HCT116 (cell line): ENCODE results near the gene TMC4. TPM values are rescaled to one million over a fixed set of nuclear protein-coding genes. Genes with fewer than 3 reads are reported as not detected.

ENCODE experiments used
- ATAC-seq: fragments of 200-7000 bp; cut with Tn5 transposase; 2 replicates; pipeline ENCODE4 v1.9.1; 2020; ENCODE audit warnings: mild to moderate bottlenecking, moderate library complexity
- BruUV-seq: library from RNA; stranded (reverse); fragments of 400-500 nt; replicated peaks from 2 replicates; lab custom pipeline; 2021; lab: Mats Ljungman, UMichigan
- CTCF ChIA-PET: fragments of 300-600 bp; sonication (Branson Sonifier 250); formaldehyde crosslinking; loops from one replicate; lab custom pipeline; 2021; ENCODE audit warnings: antibody characterized with exemption; lab: Charles Lee
- POLR2A ChIA-PET: fragments of 300-600, 350-600 bp; sonication (Branson Sonifier 250); formaldehyde crosslinking; loops from one replicate; lab custom pipeline; 2021; ENCODE audit warnings: antibody characterized with exemption; lab: Charles Lee
- RAD21 ChIA-PET, 2 experiments: fragments of 300-600 bp; sonication (Branson Sonifier 250); formaldehyde crosslinking; loops; one replicate each; lab custom pipeline; 2023; ENCODE audit warnings: low total read pairs in 2 of 2; ENCODE audit not compliant: uncharacterized antibody in 2 of 2, unreplicated experiment in 2 of 2, low non-redundant PET in 1 of 2; lab: Charles Lee
- DNase-seq: peaks from one replicate; pipeline ENCODE4 v3.0.0-alpha.2; 2010; ENCODE audit warnings: low read depth, low spot score
- H2AFZ ChIP-seq: fragments of 200-600 bp; shearing (Covaris generic), sonication (generic); 2 replicates; pipeline ENCODE4 v1.6.1; 2017; ENCODE audit warnings: low read depth, mixed run types, mixed read lengths, antibody characterized with exemption, low read length; ENCODE audit not compliant: poor library complexity, severe bottlenecking
- H3K27ac ChIP-seq: 2 replicates; pipeline ENCODE4 v1.5.1; 2012; ENCODE audit warnings: low read depth, low read length
- H3K27me3 ChIP-seq: fragments of 200-600 bp; sonication (generic); 2 replicates; pipeline ENCODE4 v1.6.1; 2016; ENCODE audit warnings: mixed run types, low read length, mixed read lengths; ENCODE audit not compliant: insufficient read depth
- H3K36me3 ChIP-seq, 2 experiments: fragments of 200-500 bp in 1 of 2; fragments of 200-600 bp in 1 of 2; sonication (Bioruptor generic) in 1 of 2; sonication (generic) in 1 of 2; 2 replicates each; pipeline versions ENCODE4 v1.5.1 to v1.6.1; 2014 to 2016; ENCODE audit warnings: low read length in 2 of 2, inconsistent platforms in 1 of 2, mixed read lengths in 1 of 2, mixed run types in 1 of 2; ENCODE audit not compliant: insufficient read depth in 2 of 2, control insufficient read depth in 1 of 2
- H3K4me1 ChIP-seq, 2 experiments: fragments of 200-600 bp in 1 of 2; sonication (generic) in 1 of 2; 2 replicates each; pipeline versions ENCODE4 v1.5.1 to v1.6.1; 2012 to 2017; ENCODE audit warnings: low read length in 2 of 2, inconsistent platforms in 1 of 2, mild to moderate bottlenecking in 1 of 2, mixed read lengths in 1 of 2, mixed run types in 1 of 2, moderate library complexity in 1 of 2; ENCODE audit not compliant: insufficient read depth in 2 of 2, control insufficient read depth in 1 of 2
- H3K4me2 ChIP-seq: fragments of 200-600 bp; sonication (generic); 2 replicates; pipeline ENCODE4 v1.6.1; 2017; ENCODE audit warnings: mixed run types, low read length, mixed read lengths
- H3K4me3 ChIP-seq, 2 experiments: fragments of 200-600 bp in 1 of 2; sonication (generic) in 1 of 2; replicated peaks in 1 of 2; 2 replicates each; pipeline ENCODE4 v1.5.1; 2011 to 2016; ENCODE audit warnings: low read length in 2 of 2, control low read depth in 1 of 2, low read depth in 1 of 2, mild to moderate bottlenecking in 1 of 2, mixed read lengths in 1 of 2, mixed run types in 1 of 2
- H3K79me2 ChIP-seq: fragments of 200-600 bp; sonication (generic); 2 replicates; pipeline ENCODE4 v1.6.1; 2017; ENCODE audit warnings: mild to moderate bottlenecking, mixed run types, low read length, moderate library complexity, mixed read lengths; ENCODE audit not compliant: insufficient read depth
- H3K9ac ChIP-seq: fragments of 200-600 bp; sonication (generic); 2 replicates; pipeline ENCODE4 v1.6.1; 2016; ENCODE audit warnings: low read length, mixed read lengths
- H3K9me2 ChIP-seq: fragments of 200-600 bp; sonication (generic), shearing (Covaris generic); 2 replicates; pipeline ENCODE4 v1.6.1; 2017; ENCODE audit warnings: mixed run types, mild to moderate bottlenecking, moderate library complexity; ENCODE audit not compliant: insufficient read depth
- H3K9me3 ChIP-seq, 2 experiments: fragments of 200-500 bp in 1 of 2; fragments of 200-600 bp in 1 of 2; sonication (Bioruptor generic) in 1 of 2; sonication (generic) in 1 of 2; 2 replicates each; pipeline ENCODE4 v1.6.1; 2014 to 2017; ENCODE audit warnings: low read length in 2 of 2, mixed read lengths in 2 of 2, inconsistent platforms in 1 of 2, low read depth in 1 of 2, mild to moderate bottlenecking in 1 of 2, mixed run types in 1 of 2, moderate library complexity in 1 of 2; ENCODE audit not compliant: control insufficient read depth in 1 of 2, insufficient read depth in 1 of 2
- H4K20me1 ChIP-seq: fragments of 200-600 bp; sonication (generic), shearing (Covaris generic); 2 replicates; pipeline ENCODE4 v1.6.1; 2017; ENCODE audit warnings: mixed run types, mild to moderate bottlenecking, moderate library complexity; ENCODE audit not compliant: insufficient read depth
- ATF3 ChIP-seq: IDR thresholded peaks from 2 replicates; pipeline ENCODE4 v1.6.1; 2012
- CEBPB ChIP-seq: IDR thresholded peaks from 2 replicates; pipeline ENCODE4 v1.6.1; 2012; ENCODE audit warnings: low read depth
- CTCF ChIP-seq, 3 experiments: fragments of 200-600 bp in 1 of 3; sonication (generic) in 1 of 3; IDR thresholded peaks in 2 of 3; conservative IDR thresholded peaks in 1 of 3; 2 replicates each; pipeline ENCODE4 v1.5.1; 2012 to 2017; ENCODE audit warnings: low read depth in 2 of 3, low read length in 2 of 3, antibody characterized with exemption in 1 of 3, borderline replicate concordance in 1 of 3, control low read depth in 1 of 3, mild to moderate bottlenecking in 1 of 3, mixed read lengths in 1 of 3, mixed run types in 1 of 3, moderate library complexity in 1 of 3; ENCODE audit not compliant: insufficient read depth in 1 of 3
- ELF1 ChIP-seq: IDR thresholded peaks from 2 replicates; pipeline ENCODE4 v1.6.1; 2012; ENCODE audit warnings: low read depth, borderline replicate concordance
- EZH2phosphoT487 ChIP-seq: fragments of 200-600 bp; IDR thresholded peaks from 2 replicates; pipeline ENCODE4 v1.6.1; 2018; ENCODE audit warnings: antibody characterized with exemption, borderline replicate concordance
- FOSL1 ChIP-seq: IDR thresholded peaks from 2 replicates; pipeline ENCODE4 v1.6.1; 2012; ENCODE audit warnings: low read depth
- JUND ChIP-seq: IDR thresholded peaks from 2 replicates; pipeline ENCODE4 v1.6.1; 2012
- MAX ChIP-seq: IDR thresholded peaks from 2 replicates; pipeline ENCODE4 v1.6.1; 2012
- POLR2A ChIP-seq: IDR thresholded peaks from 2 replicates; pipeline ENCODE4 v1.7.0; 2011; ENCODE audit warnings: borderline replicate concordance; ENCODE audit not compliant: insufficient read depth, insufficient read length; ENCODE audit errors: extremely low read depth
- POLR2AphosphoS5 ChIP-seq: IDR thresholded peaks from 2 replicates; pipeline ENCODE4 v1.6.1; 2011; ENCODE audit warnings: mild to moderate bottlenecking, low read depth, low read length, moderate library complexity
- REST ChIP-seq: IDR thresholded peaks from 2 replicates; pipeline ENCODE4 v1.6.1; 2012; ENCODE audit warnings: low read depth
- SIN3A ChIP-seq: IDR thresholded peaks from 2 replicates; pipeline ENCODE4 v1.6.1; 2012; ENCODE audit warnings: low read depth
- TCF7L2 ChIP-seq: IDR thresholded peaks from 2 replicates; pipeline ENCODE4 v1.7.0; 2011; ENCODE audit warnings: borderline replicate concordance, inconsistent platforms; ENCODE audit not compliant: insufficient read depth, insufficient read length; ENCODE audit errors: extremely low read depth
- YY1 ChIP-seq: IDR thresholded peaks from 2 replicates; pipeline ENCODE4 v1.6.1; 2011; ENCODE audit warnings: low read length, low read depth, moderate library complexity, mild to moderate bottlenecking; ENCODE audit not compliant: insufficient replicate concordance; ENCODE audit errors: extremely low read depth
- ZBTB33 ChIP-seq: IDR thresholded peaks from 2 replicates; pipeline ENCODE4 v1.6.1; 2011; ENCODE audit warnings: mild to moderate bottlenecking, low read length, moderate library complexity; ENCODE audit not compliant: insufficient replicate concordance; ENCODE audit errors: extremely low read depth
- ZFX ChIP-seq: fragments of 450-650 bp; IDR thresholded peaks from 2 replicates; pipeline ENCODE4 v1.6.1; 2017
- intact Hi-C: fragments of 100-400 bp; cut with micrococcal nuclease; formaldehyde crosslinking; loops from 2 replicates; pipeline ENCODE4 v1.10.0; 2022
- total RNA-seq: library from RNA; stranded (reverse); gene quantifications from one replicate; pipeline ENCODE4 v1.2.1, GENCODE V29; 2021; ENCODE audit not compliant: unreplicated experiment

TMC4 gene
- total RNA-seq, 1 experiment from 2014 or later, result 60.3 TPM

- Histone ChIP-seq H3K9ac (peak within 1 kb of the TSS; percentile 80), H3K4me1 (peaks cover 8 to 19% of the 10 kb centered on the region in 2 experiments; a peak in 3 of 4 replicates), H3K9me2 (no peaks in the 10 kb centered on the region), H3K4me2 (peak within 1 kb of the TSS; percentile 81), H3K79me2 (peaks cover 41% of the 10 kb centered on the region), H4K20me1 (no peaks in the 10 kb centered on the region), H3K9me3 (no peaks in the 10 kb centered on the region), H3K4me3 (peak within 1 kb of the TSS; percentile 89 to 91), H3K36me3 (peaks cover 0 to 21% of the 10 kb centered on the region in 2 experiments; a peak in 2 of 4 replicates), H2AFZ (no peak within 1 kb of the TSS), H3K27me3 (no peaks in the 10 kb centered on the region), H3K27ac (peak within 1 kb of the TSS; percentile 60)
- intact Hi-C loops, result loop anchor here (1.0 to 5.0 kb wide), 2 partner anchors 13 to 273 kb away; partner anchors contain the start of gene NDUFA3
- CTCF ChIA-PET, result interaction anchor here (1.4 kb wide), 1 partner anchor 277 kb away, joined by 3 read pairs; no protein-coding TSS in a partner anchor
- RAD21 ChIA-PET, result no interaction called here
- DNase-seq (peak; percentile 97), ATAC-seq (peak; percentile 93)
- TSS peak; percentile 89 for BruUV-seq
- POLR2A ChIA-PET, result interaction anchor here (0.6 to 1.7 kb wide), 6 partner anchors 9 to 134 kb away, joined by 3 to 21 read pairs (median 4); partner anchors contain the start of genes CNOT3 and NDUFA3
- TF ChIP-seq FOSL1 (no peak), CTCF (IDR thresholded peaks at IDR 0.05 in 2 of 3, conservative IDR thresholded peaks at IDR 0.05 in 1 of 3; ENCODE audit: borderline replicate concordance in 1 of 3, insufficient read depth in 1 of 3, low read depth in 2 of 3, low read length in 2 of 3) (no peak), TCF7L2 (peak; percentile 75), ZBTB33 (no peak), SIN3A (peak; percentile 57), ATF3 (no peak), CEBPB (no peak), YY1 (peak; percentile 59), POLR2AphosphoS5 (peak; percentile 84), ELF1 (peak; percentile 69; the same call in 1 of the 2 replicates), REST (no peak), POLR2A (peak; percentile 28), EZH2phosphoT487 (no peak), MAX (peak; percentile 81), JUND (no peak), ZFX (peak; percentile 97)
Observed at GRCh38 chr19:54115109-54116063, 57.6 kb downstream of the TMC4 start, which contains the start of the genes PRPF31 and TFPT. TSS of gene PRPF31 (plus strand) at chr19:54115754. CDS start at chr19:54118279, 2,525 bp downstream. TSS of gene TFPT (minus strand) at chr19:54115657. CDS start at chr19:54115269, 388 bp downstream.
